HepG2 (cell line): Measurements from ENCODE around the gene TUBA8. TPM values are rescaled to one million over a fixed set of nuclear protein-coding genes. Genes with fewer than 3 reads are reported as not detected.

Source experiments
- SALL1 ChIP-seq: sonication (generic); formaldehyde crosslinking; IDR thresholded peaks from 2 replicates; pipeline ENCODE4 v1.8.0; 2022; ENCODE audit warnings: mild to moderate bottlenecking, missing genetic modification reagents
- SOX13 ChIP-seq, 3 experiments: fragments of 450-650 bp in 1 of 3; sonication (generic) in 1 of 3; formaldehyde crosslinking in 1 of 3; IDR thresholded peaks in 2 of 3; conservative IDR thresholded peaks in 1 of 3; 2 replicates each; pipeline versions ENCODE4 v1.5.0 to v1.6.1; 2016 to 2020; ENCODE audit warnings: antibody characterized with exemption in 1 of 3, mild to moderate bottlenecking in 1 of 3, missing compliant biosample characterization in 1 of 3, missing genetic modification reagents in 1 of 3, moderate library complexity in 1 of 3
- SOX5 ChIP-seq: IDR thresholded peaks from 2 replicates; pipeline ENCODE4 v1.6.1; 2016; ENCODE audit warnings: borderline replicate concordance
- SOX6 ChIP-seq, 2 experiments: fragments of 450-650 bp in 1 of 2; sonication (generic) in 1 of 2; formaldehyde crosslinking in 1 of 2; IDR thresholded peaks; 2 replicates each; pipeline versions ENCODE4 v1.4.0 to v1.6.1; 2017 to 2020; ENCODE audit warnings: antibody characterized with exemption in 1 of 2, mild to moderate bottlenecking in 1 of 2, missing genetic modification reagents in 1 of 2
- ZNF703 ChIP-seq: sonication (generic); formaldehyde crosslinking; IDR thresholded peaks from 2 replicates; pipeline ENCODE4 v1.5.1; 2020; ENCODE audit warnings: missing genetic modification reagents, mild to moderate bottlenecking, moderate library complexity, borderline replicate concordance
- polyA plus RNA-seq, 8 experiments: library from polyadenylated mRNA; depleted of rRNA in 3 of 8; stranded (reverse) in 7 of 8; unstranded in 1 of 8; fragments of >200 nt; fragmentation: Illumina TruSeq in 4 of 8; extraction: Trizol in 4 of 8; gene quantifications; 2 replicates each; pipeline versions ENCODE4 v1.2.1 to v1.2.3, GENCODE V29; 2011 to 2016; ENCODE audit warnings: low read depth in 4 of 8, missing spikeins in 1 of 8, mixed read lengths in 1 of 8; ENCODE audit not compliant: insufficient read depth in 1 of 8
- total RNA-seq, 5 experiments: library from RNA; depleted of rRNA; stranded (reverse); fragments of >200 nt; fragmentation: Illumina TruSeq; extraction: Trizol; gene quantifications; 2 replicates each; pipeline ENCODE4 v1.2.3, GENCODE V29; 2016; ENCODE audit warnings: low read depth in 1 of 5
- TF ChIP-seq, protein P1 (sequence below): sonication (generic); formaldehyde crosslinking; IDR thresholded peaks from 2 replicates; pipeline ENCODE4 v1.5.1; 2020; ENCODE audit warnings: mild to moderate bottlenecking, missing genetic modification reagents, borderline replicate concordance
- TF ChIP-seq, protein P2 (sequence below): sonication (generic); formaldehyde crosslinking; IDR thresholded peaks from 2 replicates; pipeline ENCODE4 v1.4.0; 2020; ENCODE audit warnings: low read depth, missing genetic modification reagents

Gene TUBA8
- total and polyA plus RNA-seq, 2 of the 13 experiments (the other 11 are each of a cell fraction or from before 2014, with no cell fraction given), result 0.35 to 0.69 TPM

DNA sequence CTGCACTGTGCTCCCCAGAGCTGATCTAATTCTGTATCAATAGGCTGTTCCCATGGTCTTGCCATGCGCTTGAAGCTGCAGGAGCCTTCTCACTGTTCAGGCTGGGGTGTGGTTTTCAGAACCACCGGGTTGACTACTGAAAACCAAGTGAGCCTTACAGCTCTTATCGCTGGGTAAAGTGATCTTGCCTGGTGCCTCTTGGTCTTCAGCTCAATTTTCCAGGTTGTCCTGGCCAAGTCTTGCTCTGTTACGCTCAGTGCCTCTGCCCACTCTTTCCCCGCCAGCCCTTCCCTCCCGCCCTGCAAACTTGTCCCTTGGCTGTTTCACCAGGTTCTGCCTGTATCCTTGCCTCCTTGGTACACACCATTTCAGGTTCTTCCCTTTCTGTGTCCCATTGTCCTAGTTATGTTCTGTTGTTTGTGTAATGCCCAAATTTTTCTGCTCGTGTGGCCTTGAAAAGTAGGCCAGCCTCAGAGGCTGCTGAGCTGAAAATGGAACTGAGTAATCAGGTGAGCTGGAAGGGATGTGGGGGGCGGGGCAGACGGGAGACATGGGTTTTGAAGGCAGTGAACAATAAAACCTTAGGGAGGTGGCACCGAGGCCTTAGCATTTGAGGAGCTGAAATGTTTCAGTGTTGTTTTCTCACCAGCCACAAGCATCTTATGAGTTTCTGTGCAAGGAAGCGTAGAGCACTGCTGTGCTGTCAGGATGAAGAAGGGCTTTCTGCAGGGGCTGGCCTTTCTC, 21.6 kb upstream of the TUBA8 start (continued):
- TF ChIP-seq, protein P1, sequence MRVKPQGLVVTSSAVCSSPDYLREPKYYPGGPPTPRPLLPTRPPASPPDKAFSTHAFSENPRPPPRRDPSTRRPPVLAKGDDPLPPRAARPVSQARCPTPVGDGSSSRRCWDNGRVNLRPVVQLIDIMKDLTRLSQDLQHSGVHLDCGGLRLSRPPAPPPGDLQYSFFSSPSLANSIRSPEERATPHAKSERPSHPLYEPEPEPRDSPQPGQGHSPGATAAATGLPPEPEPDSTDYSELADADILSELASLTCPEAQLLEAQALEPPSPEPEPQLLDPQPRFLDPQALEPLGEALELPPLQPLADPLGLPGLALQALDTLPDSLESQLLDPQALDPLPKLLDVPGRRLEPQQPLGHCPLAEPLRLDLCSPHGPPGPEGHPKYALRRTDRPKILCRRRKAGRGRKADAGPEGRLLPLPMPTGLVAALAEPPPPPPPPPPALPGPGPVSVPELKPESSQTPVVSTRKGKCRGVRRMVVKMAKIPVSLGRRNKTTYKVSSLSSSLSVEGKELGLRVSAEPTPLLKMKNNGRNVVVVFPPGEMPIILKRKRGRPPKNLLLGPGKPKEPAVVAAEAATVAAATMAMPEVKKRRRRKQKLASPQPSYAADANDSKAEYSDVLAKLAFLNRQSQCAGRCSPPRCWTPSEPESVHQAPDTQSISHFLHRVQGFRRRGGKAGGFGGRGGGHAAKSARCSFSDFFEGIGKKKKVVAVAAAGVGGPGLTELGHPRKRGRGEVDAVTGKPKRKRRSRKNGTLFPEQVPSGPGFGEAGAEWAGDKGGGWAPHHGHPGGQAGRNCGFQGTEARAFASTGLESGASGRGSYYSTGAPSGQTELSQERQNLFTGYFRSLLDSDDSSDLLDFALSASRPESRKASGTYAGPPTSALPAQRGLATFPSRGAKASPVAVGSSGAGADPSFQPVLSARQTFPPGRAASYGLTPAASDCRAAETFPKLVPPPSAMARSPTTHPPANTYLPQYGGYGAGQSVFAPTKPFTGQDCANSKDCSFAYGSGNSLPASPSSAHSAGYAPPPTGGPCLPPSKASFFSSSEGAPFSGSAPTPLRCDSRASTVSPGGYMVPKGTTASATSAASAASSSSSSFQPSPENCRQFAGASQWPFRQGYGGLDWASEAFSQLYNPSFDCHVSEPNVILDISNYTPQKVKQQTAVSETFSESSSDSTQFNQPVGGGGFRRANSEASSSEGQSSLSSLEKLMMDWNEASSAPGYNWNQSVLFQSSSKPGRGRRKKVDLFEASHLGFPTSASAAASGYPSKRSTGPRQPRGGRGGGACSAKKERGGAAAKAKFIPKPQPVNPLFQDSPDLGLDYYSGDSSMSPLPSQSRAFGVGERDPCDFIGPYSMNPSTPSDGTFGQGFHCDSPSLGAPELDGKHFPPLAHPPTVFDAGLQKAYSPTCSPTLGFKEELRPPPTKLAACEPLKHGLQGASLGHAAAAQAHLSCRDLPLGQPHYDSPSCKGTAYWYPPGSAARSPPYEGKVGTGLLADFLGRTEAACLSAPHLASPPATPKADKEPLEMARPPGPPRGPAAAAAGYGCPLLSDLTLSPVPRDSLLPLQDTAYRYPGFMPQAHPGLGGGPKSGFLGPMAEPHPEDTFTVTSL, result no peak
- TF ChIP-seq SOX6 (IDR thresholded peaks at IDR 0.05) (no peak), SOX6 (CRISPR knock-in tag; IDR thresholded peaks at IDR 0.05) (peak; percentile 20; the same call in 1 of the 2 replicates), SALL1 (CRISPR knock-in tag) (0 out of 2 replicates have a peak, but pooled peaks have one; percentile 17), SOX13 (IDR thresholded peaks at IDR 0.05) (no peak), SOX13 (CRISPR knock-in tag; conservative IDR thresholded peaks at IDR 0.05 in 1 of 2, IDR thresholded peaks at IDR 0.05 in 1 of 2) (peak in 1 of 2 experiments; percentile 55; a peak in 1 of 4 replicates), ZNF703 (CRISPR knock-in tag) (no peak), SOX5 (CRISPR knock-in tag) (peak; percentile 53; the same call in 1 of the 2 replicates)
- TF ChIP-seq, protein P2, sequence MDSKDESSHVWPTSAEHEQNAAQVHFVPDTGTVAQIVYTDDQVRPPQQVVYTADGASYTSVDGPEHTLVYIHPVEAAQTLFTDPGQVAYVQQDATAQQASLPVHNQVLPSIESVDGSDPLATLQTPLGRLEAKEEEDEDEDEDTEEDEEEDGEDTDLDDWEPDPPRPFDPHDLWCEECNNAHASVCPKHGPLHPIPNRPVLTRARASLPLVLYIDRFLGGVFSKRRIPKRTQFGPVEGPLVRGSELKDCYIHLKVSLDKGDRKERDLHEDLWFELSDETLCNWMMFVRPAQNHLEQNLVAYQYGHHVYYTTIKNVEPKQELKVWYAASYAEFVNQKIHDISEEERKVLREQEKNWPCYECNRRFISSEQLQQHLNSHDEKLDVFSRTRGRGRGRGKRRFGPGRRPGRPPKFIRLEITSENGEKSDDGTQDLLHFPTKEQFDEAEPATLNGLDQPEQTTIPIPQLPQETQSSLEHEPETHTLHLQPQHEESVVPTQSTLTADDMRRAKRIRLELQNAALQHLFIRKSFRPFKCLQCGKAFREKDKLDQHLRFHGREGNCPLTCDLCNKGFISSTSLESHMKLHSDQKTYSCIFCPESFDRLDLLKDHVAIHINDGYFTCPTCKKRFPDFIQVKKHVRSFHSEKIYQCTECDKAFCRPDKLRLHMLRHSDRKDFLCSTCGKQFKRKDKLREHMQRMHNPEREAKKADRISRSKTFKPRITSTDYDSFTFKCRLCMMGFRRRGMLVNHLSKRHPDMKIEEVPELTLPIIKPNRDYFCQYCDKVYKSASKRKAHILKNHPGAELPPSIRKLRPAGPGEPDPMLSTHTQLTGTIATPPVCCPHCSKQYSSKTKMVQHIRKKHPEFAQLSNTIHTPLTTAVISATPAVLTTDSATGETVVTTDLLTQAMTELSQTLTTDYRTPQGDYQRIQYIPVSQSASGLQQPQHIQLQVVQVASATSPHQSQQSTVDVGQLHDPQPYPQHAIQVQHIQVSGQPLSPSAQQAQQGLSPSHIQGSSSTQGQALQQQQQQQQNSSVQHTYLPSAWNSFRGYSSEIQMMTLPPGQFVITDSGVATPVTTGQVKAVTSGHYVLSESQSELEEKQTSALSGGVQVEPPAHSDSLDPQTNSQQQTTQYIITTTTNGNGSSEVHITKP, result 0 out of 2 replicates have a peak, but pooled peaks have one; percentile 24
